Measurements from ENCODE around the gene SLC30A7.

The SLC30A7 gene

DNA sequence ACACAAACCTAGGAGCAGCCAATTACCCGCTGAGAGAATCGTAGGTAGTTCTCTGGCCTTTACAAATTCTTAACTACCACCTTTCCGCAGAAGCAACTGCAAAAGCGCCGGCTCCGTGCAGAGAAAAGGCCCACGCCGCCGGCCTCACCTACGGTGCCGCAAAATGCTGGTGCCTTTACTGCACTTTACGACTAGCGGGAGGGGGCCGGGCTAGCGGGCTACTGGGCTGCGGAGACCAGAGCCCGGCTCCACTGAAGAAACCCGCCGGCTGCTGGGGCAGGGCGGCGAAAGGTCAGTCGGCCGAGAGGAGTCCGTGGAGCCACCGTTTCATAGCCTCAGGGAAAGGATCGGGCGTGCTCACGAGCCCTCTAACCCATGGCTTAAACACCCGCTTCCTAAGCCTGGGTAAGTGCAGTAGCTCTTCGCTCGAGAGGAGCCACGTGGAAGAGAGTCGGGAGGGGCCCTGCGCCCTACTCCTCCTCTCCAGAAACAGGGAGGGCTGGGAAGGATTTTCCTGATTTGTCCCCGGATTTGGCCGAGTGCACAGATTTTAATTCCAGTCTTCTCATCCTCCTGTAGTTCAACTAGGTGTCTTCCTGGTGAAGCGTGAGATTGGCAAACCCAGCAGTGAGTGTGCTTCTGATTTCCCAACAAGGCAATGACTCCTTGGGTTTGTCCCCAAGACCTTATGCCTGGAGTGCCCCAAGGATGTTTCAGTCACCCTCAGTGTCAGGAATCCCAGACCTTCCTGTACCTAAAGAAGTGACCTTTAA lies 130.0 kb downstream of the SLC30A7 start, which contains the start of gene DPH5:
DPH5 (minus strand) TSS at position 128 of the 773 bp plus-strand sequence. CDS start 341 bp downstream, outside the sequence.
- peak; percentile 66 for DNase-seq (ENCODE audit: low spot score)

DNA sequence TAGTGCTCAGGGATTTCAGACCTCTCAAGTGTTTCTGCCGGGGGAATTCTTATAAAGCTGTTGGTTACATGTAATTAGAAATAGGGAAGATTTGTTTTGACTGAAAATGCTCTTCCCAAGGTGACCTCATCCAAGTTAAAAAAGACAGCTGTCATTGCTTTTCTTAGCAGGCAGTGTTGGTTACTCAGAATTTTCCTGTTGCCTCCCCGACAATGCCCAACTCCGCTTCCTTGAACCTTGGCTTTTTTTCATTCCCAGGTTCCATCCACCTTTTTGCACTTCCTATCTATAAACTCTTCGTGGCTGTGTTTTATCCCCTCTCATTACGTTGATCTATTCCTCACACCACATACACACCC lies 130.5 kb downstream of the SLC30A7 start:
- DNase-seq (ENCODE audit: low spot score), result no peak

DNA sequence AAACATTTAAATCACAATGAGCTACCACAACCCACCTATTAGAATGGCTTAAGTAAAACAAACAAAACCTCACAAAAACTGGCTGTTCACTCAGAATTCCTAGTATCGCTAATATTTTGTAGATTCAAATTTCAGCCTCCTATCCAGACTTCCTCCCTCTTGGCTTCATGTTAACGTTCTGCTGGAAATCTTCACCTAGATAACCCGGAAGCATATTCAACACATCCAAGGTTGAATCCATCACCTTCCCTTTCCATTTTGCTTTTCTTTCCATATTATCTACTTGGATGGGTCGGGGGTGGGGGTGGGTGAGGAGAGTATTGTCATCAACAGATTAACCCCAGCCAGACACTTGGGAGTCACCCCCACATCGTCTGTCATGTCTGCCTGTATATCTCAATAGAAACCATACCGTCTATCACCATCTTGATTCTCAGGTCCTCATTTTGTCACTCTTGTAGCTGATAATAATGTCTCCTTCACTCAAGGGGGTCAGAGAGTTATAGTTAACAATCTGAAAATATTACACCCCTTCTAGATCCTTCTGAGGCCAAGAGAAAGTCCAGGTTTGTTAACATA lies 131.4 kb downstream of the SLC30A7 start:
- DNase-seq (ENCODE audit: low spot score), result no peak

DNA sequence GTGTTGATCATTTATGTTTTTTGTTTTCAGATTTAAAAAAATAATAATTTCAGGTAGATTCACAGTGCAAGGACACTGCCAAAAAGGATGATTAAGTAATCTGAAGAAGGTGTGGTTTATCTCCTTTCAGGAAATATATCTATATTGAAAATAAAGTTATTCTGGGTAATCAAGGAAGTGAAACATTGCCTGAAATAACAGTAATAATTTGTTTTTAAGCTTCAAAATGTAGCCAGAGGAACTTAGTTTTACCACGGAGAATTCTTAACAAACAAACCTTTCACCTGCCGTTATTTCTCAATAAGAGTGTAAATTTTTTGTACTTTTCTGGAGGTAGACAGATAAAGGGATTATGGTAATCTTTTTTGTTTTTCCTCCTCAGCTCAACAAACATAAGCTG lies 132.6 kb downstream of the SLC30A7 start:
- DNase-seq (ENCODE audit: low spot score), result no peak

DNA sequence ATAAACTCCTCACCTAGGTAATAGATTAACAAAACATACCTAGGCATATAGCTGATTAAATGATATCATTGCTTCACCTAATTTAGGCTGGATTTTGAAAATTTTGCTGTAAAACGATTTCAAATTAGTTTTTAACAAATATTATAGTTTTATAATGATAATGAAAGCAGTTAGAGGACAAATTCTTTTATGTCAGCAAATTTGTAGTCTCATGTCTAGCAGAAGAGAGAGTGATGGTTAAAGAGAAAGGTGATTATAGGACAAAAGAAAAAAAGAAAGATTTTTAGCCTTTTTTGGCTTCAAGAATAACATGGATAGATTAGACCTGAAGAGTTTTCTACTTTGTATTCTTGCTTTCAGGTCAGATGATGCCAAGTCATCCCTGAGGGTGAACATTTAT lies 133.3 kb downstream of the SLC30A7 start:
- no peak for DNase-seq (ENCODE audit: low spot score)

DNA sequence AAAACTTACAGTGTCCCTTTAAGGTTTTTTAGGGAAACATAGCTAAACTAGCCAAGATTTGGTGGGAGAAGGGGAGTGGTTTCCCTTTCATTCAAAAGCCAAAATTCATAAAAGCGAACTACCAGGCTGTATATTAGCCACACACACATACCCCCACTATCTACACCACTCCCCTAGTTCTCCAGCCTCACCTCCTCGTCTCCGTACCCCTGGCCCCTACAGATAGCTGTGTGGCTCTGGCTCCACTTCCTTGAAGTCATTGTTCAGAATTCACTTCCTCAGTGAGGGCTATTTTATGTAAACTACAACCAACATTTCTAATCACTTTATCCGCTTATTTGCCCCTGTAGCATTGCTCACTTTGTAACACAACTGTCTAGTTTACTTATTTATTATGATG lies 135.0 kb downstream of the SLC30A7 start:
- no peak for DNase-seq (ENCODE audit: low spot score)

All from HuH-7 (cell line).